ENCODE results near the gene ZDHHC7. TPM values are rescaled to one million over a fixed set of nuclear protein-coding genes. Genes with fewer than 3 reads are reported as not detected.

The ZDHHC7 gene
- total RNA-seq, 1 experiment from 2014 or later: 39.1 TPM

- TF ChIP-seq CTCF (conservative IDR thresholded peaks at IDR 0.05): peak; percentile 28; the same call in 1 of the 3 replicates
- peaks cover 2 to 10% of the 10 kb centered on the region in 2 experiments; a peak in 2 of 4 replicates for H3K4me1 Mint-ChIP-seq
- Histone ChIP-seq H4K91ac (ENCODE audit: insufficient read length, low read depth, low read length) (no peak overlapping the region), H3K18ac (ENCODE audit: insufficient read length, low read depth, low read length) (no peak overlapping the region), H4K20me1 (ENCODE audit: control insufficient read depth, insufficient read depth, insufficient read length) (no peaks in the 10 kb centered on the region), H3K56ac (ENCODE audit: insufficient read length, low read depth, low read length) (no peak overlapping the region), H3K4me1 (ENCODE audit: insufficient read depth, low read length) (no peaks in the 10 kb centered on the region), H3T11ph (ENCODE audit: low read length) (no peak overlapping the region), H2AFZ (ENCODE audit: low read length) (no peak overlapping the region), H3K79me1 (ENCODE audit: insufficient read depth, low read depth, low read length, poor library complexity, severe bottlenecking) (peaks cover 4% of the 10 kb centered on the region), H3K23me2 (ENCODE audit: insufficient read length, low read depth, low read length, poor library complexity, severe bottlenecking) (no peaks in the 10 kb centered on the region), H3K9ac (ENCODE audit: extremely low read depth, insufficient read length, low read length) (no peak overlapping the region), H4K8ac (replicated peaks; ENCODE audit: insufficient read length, low read depth, low read length) (no peak overlapping the region), H3K4me2 (ENCODE audit: insufficient read depth, insufficient read length, low read length) (no peak overlapping the region), H2AK5ac (ENCODE audit: insufficient read length, low read length) (no peak overlapping the region), H3K9me3 (ENCODE audit: control insufficient read depth, low read depth, low read length) (no peaks in the 10 kb centered on the region), H3K27ac (ENCODE audit: insufficient read length, low read depth, low read length) (no peak overlapping the region), H2BK120ac (ENCODE audit: low read depth, low read length, poor library complexity, severe bottlenecking) (no peak overlapping the region), H2BK15ac (ENCODE audit: low read depth, low read length) (no peak overlapping the region), H3K23ac (ENCODE audit: insufficient read length, low read depth, low read length) (no peak overlapping the region), H3K14ac (ENCODE audit: insufficient read depth, low read length) (no peak overlapping the region), H3K27me3 (ENCODE audit: insufficient read depth, low read length) (no peaks in the 10 kb centered on the region), H2BK20ac (ENCODE audit: low read depth, low read length, poor library complexity, severe bottlenecking) (no peak overlapping the region), H3K79me2 (ENCODE audit: insufficient read depth, low read length) (no peaks in the 10 kb centered on the region; the same call in 1 of the 2 replicates), H2BK12ac (ENCODE audit: insufficient read length, low read depth, low read length) (no peak overlapping the region), H3K4ac (ENCODE audit: low read depth, low read length) (no peak overlapping the region), H4K5ac (ENCODE audit: insufficient read length, low read depth, low read length) (no peak overlapping the region), H2BK5ac (ENCODE audit: insufficient read length, low read length) (no peak overlapping the region)
- WGBS (ENCODE audit: extremely low coverage, insufficient read length, low lambda C conversion rate): no CpG with 5 or more reads among the region's 16 CpGs
- no peaks in the 10 kb centered on the region for H3K9me3 Mint-ChIP-seq
- no peaks in the 10 kb centered on the region; the same call in 1 of the 2 replicates for H3K27me3 Mint-ChIP-seq (ENCODE audit: low read depth)
- H3K36me3 Mint-ChIP-seq (ENCODE audit: insufficient read depth in 1 of 3, low read depth in 3 of 3): peaks cover 29 to 65% (median 64%) of the 10 kb centered on the region in 3 experiments; a peak in 6 of 7 replicates
- H3K27ac Mint-ChIP-seq: peak overlapping the region in 2 of 3 experiments; percentile 46 to 57; a peak in 1 of 7 replicates
- no peak overlapping the region for H3K4me3 Mint-ChIP-seq
- DNase-seq: no peak
Observed at GRCh38 chr16:84988328-84989080, 22.8 kb downstream of the ZDHHC7 start.

Data from H9 (cell line).